Tibial nerve (tissue), 3 donors: Measurements from ENCODE around the gene OCA2.

ENCODE experiments used
- POLR2A ChIP-seq, 2 donors: fragments of 450-650 bp; IDR thresholded peaks; one replicate each; pipeline ENCODE4 v1.6.1; 2017; ENCODE audit warnings: antibody characterized with exemption in 2 of 2, mild to moderate bottlenecking in 2 of 2, moderate library complexity in 2 of 2
- TF ChIP-seq, protein P1 (sequence below), 5 experiments: fragments of 200-600 bp in 3 of 5; fragments of 450-650 bp in 2 of 5; sonication (generic) in 3 of 5; IDR thresholded peaks; one replicate each; pipeline ENCODE4 v1.5.1; 2016 to 2019; ENCODE audit warnings: antibody characterized with exemption in 5 of 5, mild to moderate bottlenecking in 3 of 5, moderate library complexity in 2 of 5

- TF ChIP-seq, protein P1, sequence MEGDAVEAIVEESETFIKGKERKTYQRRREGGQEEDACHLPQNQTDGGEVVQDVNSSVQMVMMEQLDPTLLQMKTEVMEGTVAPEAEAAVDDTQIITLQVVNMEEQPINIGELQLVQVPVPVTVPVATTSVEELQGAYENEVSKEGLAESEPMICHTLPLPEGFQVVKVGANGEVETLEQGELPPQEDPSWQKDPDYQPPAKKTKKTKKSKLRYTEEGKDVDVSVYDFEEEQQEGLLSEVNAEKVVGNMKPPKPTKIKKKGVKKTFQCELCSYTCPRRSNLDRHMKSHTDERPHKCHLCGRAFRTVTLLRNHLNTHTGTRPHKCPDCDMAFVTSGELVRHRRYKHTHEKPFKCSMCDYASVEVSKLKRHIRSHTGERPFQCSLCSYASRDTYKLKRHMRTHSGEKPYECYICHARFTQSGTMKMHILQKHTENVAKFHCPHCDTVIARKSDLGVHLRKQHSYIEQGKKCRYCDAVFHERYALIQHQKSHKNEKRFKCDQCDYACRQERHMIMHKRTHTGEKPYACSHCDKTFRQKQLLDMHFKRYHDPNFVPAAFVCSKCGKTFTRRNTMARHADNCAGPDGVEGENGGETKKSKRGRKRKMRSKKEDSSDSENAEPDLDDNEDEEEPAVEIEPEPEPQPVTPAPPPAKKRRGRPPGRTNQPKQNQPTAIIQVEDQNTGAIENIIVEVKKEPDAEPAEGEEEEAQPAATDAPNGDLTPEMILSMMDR (IDR thresholded peaks at IDR 0.05) = no peak
- TF ChIP-seq POLR2A (IDR thresholded peaks at IDR 0.05) = no peak
Observed at GRCh38 chr15:27805261-27806220, 293.6 kb downstream of the OCA2 start.
